ENCODE results near the gene SORBS2.

DNA sequence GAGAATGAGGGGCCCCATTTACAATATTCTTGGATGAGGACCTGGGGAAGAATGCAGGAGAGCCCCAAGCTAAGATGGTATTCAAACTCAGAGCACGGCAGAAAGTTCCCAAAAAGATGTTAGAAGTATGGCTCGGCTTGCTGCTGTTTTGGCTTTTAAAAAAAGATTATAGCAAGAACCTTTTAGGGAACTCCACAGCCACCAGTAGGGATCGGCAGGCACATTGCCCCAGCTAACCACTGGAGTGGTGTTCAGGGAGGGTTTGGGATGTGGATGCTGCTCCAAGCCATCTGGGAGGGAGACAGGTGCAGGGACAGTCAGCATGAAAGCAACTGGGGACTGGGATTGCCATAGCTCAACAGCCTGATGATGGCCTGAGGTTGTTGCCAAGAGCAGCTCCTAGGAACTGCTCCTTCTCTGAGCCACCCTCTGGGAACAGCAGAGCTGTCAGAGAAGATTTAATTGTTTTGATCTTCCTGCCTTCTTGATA, 63.0 kb downstream of the SORBS2 start:
- TF ChIP-seq CTCF (IDR thresholded peaks at IDR 0.05), result no peak
- TF ChIP-seq POLR2AphosphoS5 (IDR thresholded peaks at IDR 0.05), result no peak
- no peak for TF ChIP-seq POLR2A (IDR thresholded peaks at IDR 0.05)

Data from gastroesophageal sphincter (tissue), 3 donors.